Measurements from ENCODE around the gene ASAP2. TPM values are rescaled to one million over a fixed set of nuclear protein-coding genes. Genes with fewer than 3 reads are reported as not detected.

The ASAP2 gene
- total RNA-seq, 1 experiment from 2014 or later, result 14.3 TPM

GRCh38 chr2:9203006-9203405 lies 3.6 kb upstream of the ASAP2 start (continued):
- TF ChIP-seq ESRRA (CRISPR knock-in tag; IDR thresholded peaks at IDR 0.05; ENCODE audit: borderline replicate concordance), result no peak
- no peak for TF ChIP-seq FOXK1 (CRISPR knock-in tag; IDR thresholded peaks at IDR 0.05)
- no peak for TF ChIP-seq ZNF138 (CRISPR knock-in tag; conservative IDR thresholded peaks at IDR 0.05)
- no peak for TF ChIP-seq TEAD4 (CRISPR knock-in tag; IDR thresholded peaks at IDR 0.05)
- TF ChIP-seq ELF4 (CRISPR knock-in tag; IDR thresholded peaks at IDR 0.05; ENCODE audit: low read depth), result no peak
- no peak for TF ChIP-seq CTCF (IDR thresholded peaks at IDR 0.05)

GRCh38 chr2:9203876-9204275 lies 2.7 kb upstream of the ASAP2 start:
- H3K27me3 Mint-ChIP-seq (ENCODE audit: low read depth), result peaks cover 23% of the 10 kb centered on the region
- no peak overlapping the region for H3K4me3 Mint-ChIP-seq
- no peak for TF ChIP-seq HMGXB4 (CRISPR knock-in tag; IDR thresholded peaks at IDR 0.05)
- H3K36me3 Mint-ChIP-seq, result no peaks in the 10 kb centered on the region
- POLR2A ChIA-PET, result no interaction called here
- peaks cover 26% of the 10 kb centered on the region for H3K4me1 Mint-ChIP-seq
- DNase-seq (ENCODE audit: low spot score) (no peak), ATAC-seq (no peak)
- no peaks in the 10 kb centered on the region for H3K9me3 Mint-ChIP-seq
- H3K27ac Mint-ChIP-seq, result no peak overlapping the region
- CTCF ChIA-PET, result interaction anchor here (0.6 to 3.1 kb wide), 3 partner anchors 61 to 352 kb away, joined by 3 to 8 read pairs (median 3); partner anchors contain the start of gene ADAM17

GRCh38 chr2:9204939-9205338 lies 1.7 kb upstream of the ASAP2 start:
- ChIA-PET CTCF (interaction anchor here (1.0 to 4.7 kb wide), 6 partner anchors 17 to 166 kb away, joined by 3 to 22 read pairs (median 4); no protein-coding TSS in a partner anchor), POLR2A (interaction anchor here (0.6 kb wide), 1 partner anchor 73 kb away, joined by 5 read pairs; no protein-coding TSS in a partner anchor)
- peaks cover 26% of the 10 kb centered on the region for H3K27me3 Mint-ChIP-seq (ENCODE audit: low read depth)
- no peak overlapping the region for H3K27ac Mint-ChIP-seq
- DNase-seq (ENCODE audit: low spot score) (no peak), ATAC-seq (no peak)
- H3K9me3 Mint-ChIP-seq, result no peaks in the 10 kb centered on the region
- H3K4me1 Mint-ChIP-seq, result peaks cover 27% of the 10 kb centered on the region
- peak overlapping the region; percentile 79 for H3K4me3 Mint-ChIP-seq
- H3K36me3 Mint-ChIP-seq, result no peaks in the 10 kb centered on the region
- TF ChIP-seq ZNF219 (CRISPR knock-in tag; IDR thresholded peaks at IDR 0.05; ENCODE audit: borderline replicate concordance) (no peak), ATF1 (CRISPR knock-in tag; IDR thresholded peaks at IDR 0.05) (no peak), E2F4 (CRISPR knock-in tag; IDR thresholded peaks at IDR 0.05; ENCODE audit: borderline replicate concordance, low read depth) (no peak), CBFB (CRISPR knock-in tag; IDR thresholded peaks at IDR 0.05; ENCODE audit: low read depth) (no peak), SOX15 (CRISPR knock-in tag; IDR thresholded peaks at IDR 0.05) (no peak), ARID4B (CRISPR knock-in tag; IDR thresholded peaks at IDR 0.05; ENCODE audit: borderline replicate concordance) (no peak), SMAD4 (CRISPR knock-in tag; IDR thresholded peaks at IDR 0.05) (no peak), OVOL2 (CRISPR knock-in tag; IDR thresholded peaks at IDR 0.05; ENCODE audit: borderline replicate concordance) (no peak), ESRRA (CRISPR knock-in tag; IDR thresholded peaks at IDR 0.05; ENCODE audit: borderline replicate concordance) (no peak), ATF2 (CRISPR knock-in tag; IDR thresholded peaks at IDR 0.05; ENCODE audit: borderline replicate concordance, low read depth) (no peak), ZNF671 (CRISPR knock-in tag; IDR thresholded peaks at IDR 0.05) (no peak), E2F5 (CRISPR knock-in tag; IDR thresholded peaks at IDR 0.05) (no peak), USF2 (CRISPR knock-in tag; IDR thresholded peaks at IDR 0.05) (no peak), FOXK1 (CRISPR knock-in tag; IDR thresholded peaks at IDR 0.05) (no peak)

Measured in WTC11 (cell line).